NCI-H146 (cell line): ENCODE data around the gene CD46.

ENCODE experiments used
- DNase-seq: peaks from one replicate; lab custom pipeline; 2025; lab: John Stamatoyannopoulos, UW

Gene CD46

DNA sequence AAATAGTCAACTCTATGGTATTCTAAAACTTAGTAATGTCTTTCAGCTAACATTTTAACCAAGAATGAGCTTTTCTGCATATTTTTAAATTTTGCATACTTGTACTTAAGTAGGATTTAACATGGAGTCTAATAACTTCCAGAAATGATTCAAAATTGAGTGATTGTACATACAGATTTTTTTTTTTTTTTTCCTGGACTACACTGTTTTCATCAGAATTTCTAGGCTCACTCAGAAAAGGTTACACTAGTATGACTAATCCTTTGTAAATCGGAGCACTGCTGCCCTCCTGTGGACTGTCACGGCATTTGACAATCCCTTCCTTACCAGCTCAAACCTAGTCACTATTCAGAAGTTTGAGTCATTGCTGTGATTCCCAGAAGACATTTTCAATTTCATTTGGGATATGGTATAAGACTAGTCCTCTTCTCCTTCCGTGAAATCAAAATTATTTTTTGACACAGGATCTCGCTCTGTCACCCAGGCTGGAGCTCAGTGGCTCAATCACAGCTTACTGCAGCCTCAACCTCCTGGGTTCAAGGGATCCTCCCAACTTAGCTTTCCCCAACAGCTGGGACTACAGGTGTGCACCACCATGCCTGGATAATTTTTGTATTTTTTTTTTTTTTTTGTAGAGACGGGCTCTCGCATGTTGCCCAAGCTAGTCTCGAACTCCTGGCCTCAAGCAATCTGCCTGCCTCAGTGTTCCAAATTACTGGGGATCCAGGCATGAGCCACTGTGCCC, 45.5 kb downstream of the CD46 start:
- peak; percentile 48 for DNase-seq

GRCh38 chr1:207798847-207799246, 47.0 kb downstream of the CD46 start:
- DNase-seq = no peak

DNA sequence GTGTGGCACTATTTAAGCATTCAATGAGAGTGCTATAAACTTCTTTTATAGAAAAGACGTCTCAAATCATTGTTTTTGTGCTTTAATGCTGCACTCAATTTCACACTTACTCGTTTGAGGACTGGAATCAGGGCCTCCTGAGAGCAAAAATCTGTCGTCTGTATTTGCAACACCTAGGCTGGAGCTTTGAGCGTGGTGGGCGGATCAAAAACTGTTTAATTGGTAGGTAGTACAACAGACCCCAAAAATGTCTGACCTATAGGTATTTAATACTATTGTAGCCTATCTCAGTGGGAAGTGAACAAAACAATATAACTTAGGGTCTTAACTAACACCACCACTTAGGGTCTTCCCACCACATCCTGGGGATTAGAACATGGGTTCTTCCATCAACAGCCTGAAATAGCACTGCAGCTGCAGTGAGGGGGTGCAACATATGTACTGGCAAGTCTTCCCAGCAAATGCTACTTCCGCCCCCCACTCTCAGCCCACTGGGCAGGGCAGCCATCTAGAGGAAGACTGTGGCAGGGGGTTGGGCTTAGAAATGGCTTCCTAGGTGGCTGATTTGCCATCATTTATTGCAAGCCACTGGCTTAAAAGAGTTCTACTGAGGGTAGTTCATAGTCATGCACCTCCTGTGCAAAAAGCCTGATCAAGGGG, 48.3 kb downstream of the CD46 start:
- no peak for DNase-seq

- DNase-seq = no peak
Observed at GRCh38 chr1:207801819-207802218, 50.0 kb downstream of the CD46 start.

DNA sequence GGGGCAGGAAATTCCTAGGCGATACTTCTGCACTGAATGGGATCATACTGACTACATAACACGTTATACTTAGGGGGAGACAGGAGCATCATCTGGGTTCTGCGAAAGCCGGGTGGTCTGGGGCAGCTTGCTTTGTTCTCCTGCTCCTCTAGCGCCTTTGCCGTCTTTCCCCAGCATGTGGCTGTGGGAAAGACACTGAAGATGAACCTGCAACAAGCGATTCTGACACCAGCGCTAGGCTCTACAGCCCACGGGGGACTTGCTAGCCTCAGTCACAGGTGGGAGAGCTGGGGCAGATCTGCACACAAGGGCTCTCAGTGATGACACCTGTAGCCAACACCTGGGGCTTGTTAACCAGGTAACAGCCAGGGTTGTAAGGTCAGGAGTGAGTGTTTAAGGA, 51.8 kb downstream of the CD46 start:
- DNase-seq = no peak

- DNase-seq = no peak
Observed at GRCh38 chr1:207804721-207805468, 53.0 kb downstream of the CD46 start.

GRCh38 chr1:207805841-207806421, 54.1 kb downstream of the CD46 start:
- DNase-seq = no peak

DNA sequence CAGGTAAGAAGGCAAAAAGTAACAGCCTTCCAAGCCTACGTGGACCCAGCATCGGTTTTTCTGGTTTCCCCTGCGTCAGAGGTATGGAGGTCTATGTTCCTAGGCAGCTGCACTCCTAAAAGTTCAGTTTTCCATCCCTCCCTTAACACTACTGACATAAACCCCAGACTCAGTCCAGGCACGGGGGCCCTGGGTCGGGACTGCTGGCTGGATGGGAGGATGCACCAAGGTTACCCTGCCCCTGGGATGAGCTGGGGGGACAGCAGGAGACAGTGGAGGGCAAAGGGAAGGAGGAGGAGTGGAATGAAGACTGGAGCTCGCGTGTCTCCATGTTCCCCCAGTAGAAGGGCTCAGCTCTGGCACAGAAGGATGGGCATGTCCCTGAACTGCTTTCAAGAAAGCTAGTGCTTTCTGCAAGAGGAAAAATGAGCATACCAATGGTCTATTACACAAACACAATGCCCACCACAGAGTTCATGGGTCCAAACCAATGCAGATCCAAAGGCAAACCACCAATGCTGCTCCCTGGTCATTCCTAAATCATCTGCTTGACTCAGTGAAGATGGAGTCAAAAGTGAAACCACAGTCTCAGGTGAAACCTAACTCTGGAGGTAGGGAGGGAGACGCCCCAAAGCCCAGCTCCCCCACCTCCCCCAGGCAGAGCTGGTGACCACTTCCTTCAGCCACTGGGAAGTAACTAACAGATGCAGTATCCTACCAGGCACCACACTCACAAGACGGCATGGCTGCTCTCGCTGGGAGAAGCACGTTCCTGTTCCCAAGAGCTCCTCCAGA, 54.9 kb downstream of the CD46 start:
- DNase-seq = no peak

- DNase-seq = no peak
Observed at GRCh38 chr1:207807326-207807689, 55.5 kb downstream of the CD46 start.

DNA sequence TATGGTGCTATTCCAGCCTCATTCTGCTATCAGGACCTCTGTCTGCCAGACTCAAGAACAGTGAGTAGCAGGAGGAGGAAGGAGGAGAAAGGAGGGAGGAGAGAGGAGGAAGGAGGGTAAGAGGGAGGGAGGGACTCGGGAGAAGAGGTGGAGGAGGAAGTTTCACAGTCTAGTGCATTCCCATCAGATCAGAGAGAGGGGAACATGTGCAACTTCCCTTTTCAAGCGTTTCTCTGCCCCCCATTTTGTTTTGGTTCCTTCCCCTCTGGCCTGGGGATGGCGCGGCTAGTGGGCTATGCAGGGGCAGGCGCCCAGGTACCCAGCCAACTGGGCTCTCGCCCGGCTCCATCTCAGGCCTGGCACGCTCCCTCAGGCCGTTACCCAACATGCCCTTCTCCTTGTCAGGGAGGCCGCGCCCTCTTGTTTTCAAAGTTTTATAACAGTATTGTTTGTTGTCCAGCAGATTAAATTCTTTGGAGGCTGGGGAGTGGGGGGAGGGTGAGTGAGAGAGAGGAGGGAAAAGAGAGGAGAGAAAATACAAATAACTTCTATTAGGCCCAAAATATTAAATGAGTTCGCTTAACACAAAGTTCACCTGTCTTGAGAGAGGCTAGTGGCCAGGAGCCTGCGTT, 56.0 kb downstream of the CD46 start:
- no peak for DNase-seq

- DNase-seq = no peak
Observed at GRCh38 chr1:207808322-207808705, 56.5 kb downstream of the CD46 start.

DNA sequence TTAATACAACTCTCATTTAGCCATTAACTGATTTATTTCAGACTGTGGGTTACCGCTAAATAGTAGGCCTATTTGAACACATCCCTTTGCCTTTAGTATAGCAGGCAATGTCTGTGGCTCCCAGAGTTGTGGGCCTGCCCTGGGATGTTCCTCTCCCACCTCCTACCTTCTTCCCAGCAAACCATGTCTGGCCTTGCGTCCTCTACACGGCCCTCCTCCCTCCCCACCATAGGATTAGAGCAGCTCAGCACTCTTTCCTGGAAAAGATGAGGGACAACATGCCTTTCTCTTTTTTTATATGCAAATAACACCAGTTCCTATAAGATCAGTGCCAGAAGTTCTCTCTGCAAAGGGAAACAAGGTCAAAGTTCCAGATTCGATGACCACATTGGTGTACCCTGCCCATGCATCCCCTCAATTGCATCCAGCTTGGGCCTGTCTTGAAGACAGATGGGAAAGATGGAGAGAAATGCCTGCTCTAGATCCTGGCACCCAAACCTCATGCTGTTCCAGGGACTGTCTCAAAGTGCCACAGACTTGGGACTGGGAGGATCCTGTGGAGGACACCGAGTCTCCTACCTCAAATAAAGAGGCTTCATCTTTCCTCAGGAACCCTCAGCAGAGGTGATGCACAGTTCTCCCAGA, 57.2 kb downstream of the CD46 start:
- DNase-seq = no peak

DNA sequence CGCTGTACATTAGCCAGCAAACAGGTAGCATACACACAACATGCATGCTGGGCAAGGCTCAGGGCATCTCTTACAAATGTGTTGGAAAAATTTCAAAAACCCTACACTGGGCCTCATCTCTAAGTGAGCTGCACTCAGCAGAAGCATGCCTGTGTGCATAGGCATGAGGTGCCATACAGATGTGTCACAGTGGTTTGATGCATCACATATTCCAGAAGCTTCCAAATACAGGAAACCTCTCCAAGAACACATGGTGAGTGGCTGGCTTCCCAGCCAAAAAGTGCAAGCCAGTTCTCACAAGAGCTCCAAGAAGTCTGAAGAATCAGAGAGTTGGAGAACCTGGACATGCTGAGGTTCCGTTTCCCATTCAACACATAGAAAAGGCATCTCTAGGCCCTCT, 58.3 kb downstream of the CD46 start:
- no peak for DNase-seq

GRCh38 chr1:207810606-207811295, 58.9 kb downstream of the CD46 start:
- DNase-seq = no peak

- DNase-seq = no peak
Observed at GRCh38 chr1:207811319-207811718, 59.5 kb downstream of the CD46 start.

DNA sequence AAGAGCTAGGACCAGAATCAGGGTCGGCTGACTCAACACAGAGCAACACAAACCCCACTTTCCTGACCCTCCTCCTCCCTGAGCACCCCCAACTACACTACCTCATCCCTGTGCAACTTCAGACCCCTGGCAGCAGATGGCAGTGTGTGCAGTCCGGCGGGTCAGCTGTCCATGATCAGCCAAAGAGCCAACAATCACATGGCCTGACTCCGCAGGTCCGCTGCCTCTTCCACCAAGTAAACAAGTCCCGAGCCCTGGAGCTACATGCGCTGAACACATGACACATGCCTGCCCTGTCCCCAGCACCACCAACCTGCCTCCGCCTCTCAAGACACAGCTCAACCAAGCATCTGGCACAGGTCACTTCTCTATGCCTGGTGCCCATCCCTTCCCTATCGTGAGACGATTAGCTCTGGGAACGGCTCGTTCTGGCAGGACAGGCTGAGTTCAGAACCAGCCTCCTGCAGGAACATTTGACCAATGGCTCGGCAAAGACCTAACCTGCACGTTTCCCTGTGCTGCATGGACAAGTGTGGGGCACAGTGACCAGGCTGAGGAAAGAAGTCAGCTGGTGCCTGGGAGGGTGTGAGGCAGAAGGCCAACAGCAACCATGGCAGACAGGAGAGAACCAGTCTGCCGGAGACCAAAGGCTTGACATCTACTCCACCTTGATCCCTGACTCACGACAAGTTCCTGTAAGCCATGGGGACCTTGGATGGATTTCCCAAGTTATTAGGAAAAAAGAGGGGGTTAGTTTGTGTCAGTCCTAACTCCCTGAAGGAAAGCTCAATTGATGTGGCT, 60.3 kb downstream of the CD46 start:
- DNase-seq = peak; percentile 58

- DNase-seq = no peak
Observed at GRCh38 chr1:207812778-207813511, 61.1 kb downstream of the CD46 start.

DNA sequence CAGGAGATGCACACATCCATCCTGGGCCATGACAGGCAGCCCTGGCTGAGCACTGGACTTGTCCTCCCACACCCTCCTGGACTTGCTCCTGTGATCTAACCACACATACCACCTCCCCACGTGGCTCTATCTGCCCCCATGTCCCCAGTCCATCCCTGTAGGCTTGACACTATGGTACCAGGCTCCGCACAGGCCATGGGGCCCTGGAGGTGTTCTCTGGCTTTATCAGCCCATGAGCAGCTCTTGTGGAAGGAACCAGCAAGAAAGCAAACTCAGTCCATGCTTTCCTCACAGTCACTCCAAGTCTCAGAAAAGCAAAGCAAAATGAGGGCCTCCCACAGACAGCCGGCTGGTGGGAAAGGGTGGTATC, 61.6 kb downstream of the CD46 start:
- DNase-seq = no peak

DNA sequence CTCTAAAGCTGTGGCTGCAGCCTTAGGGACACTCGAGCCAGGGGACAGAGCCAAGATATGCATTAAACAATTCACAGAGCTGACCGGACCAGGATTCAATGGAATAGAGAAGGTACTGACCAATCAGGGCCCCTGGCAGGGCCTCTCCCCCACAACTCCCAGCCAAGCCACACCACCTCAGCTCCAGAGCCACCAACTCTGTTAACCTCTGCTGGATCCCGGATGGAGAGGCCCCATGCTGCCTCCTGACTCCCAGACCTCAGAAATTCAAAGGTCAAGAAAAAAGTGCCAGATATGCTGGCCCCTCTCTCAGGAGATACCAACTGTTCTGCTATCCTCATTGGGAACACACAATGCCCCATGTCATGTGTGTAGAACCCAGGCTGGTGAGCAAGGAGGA, 62.1 kb downstream of the CD46 start:
- DNase-seq = no peak
